ENCODE results near the gene DNMBP. TPM values are rescaled to one million over a fixed set of nuclear protein-coding genes. Genes with fewer than 3 reads are reported as not detected.
A peak's percentile ranks its signal among the peaks of the same experiment; 100 is the strongest.

Gene DNMBP, protein sequence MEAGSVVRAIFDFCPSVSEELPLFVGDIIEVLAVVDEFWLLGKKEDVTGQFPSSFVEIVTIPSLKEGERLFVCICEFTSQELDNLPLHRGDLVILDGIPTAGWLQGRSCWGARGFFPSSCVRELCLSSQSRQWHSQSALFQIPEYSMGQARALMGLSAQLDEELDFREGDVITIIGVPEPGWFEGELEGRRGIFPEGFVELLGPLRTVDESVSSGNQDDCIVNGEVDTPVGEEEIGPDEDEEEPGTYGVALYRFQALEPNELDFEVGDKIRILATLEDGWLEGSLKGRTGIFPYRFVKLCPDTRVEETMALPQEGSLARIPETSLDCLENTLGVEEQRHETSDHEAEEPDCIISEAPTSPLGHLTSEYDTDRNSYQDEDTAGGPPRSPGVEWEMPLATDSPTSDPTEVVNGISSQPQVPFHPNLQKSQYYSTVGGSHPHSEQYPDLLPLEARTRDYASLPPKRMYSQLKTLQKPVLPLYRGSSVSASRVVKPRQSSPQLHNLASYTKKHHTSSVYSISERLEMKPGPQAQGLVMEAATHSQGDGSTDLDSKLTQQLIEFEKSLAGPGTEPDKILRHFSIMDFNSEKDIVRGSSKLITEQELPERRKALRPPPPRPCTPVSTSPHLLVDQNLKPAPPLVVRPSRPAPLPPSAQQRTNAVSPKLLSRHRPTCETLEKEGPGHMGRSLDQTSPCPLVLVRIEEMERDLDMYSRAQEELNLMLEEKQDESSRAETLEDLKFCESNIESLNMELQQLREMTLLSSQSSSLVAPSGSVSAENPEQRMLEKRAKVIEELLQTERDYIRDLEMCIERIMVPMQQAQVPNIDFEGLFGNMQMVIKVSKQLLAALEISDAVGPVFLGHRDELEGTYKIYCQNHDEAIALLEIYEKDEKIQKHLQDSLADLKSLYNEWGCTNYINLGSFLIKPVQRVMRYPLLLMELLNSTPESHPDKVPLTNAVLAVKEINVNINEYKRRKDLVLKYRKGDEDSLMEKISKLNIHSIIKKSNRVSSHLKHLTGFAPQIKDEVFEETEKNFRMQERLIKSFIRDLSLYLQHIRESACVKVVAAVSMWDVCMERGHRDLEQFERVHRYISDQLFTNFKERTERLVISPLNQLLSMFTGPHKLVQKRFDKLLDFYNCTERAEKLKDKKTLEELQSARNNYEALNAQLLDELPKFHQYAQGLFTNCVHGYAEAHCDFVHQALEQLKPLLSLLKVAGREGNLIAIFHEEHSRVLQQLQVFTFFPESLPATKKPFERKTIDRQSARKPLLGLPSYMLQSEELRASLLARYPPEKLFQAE (N-terminal part only)
- total RNA-seq (1 to 10 TPM; 2.2 to 2.3 TPM), total RNA-seq (2.3 to 35.5 (median 10.8) reads per million in 172 experiments)
- 1.9 TPM for polyA plus RNA-seq (2013, experiment 1 of 2)
- 2.8 TPM for polyA plus RNA-seq (2013, experiment 2 of 2)

DNA sequence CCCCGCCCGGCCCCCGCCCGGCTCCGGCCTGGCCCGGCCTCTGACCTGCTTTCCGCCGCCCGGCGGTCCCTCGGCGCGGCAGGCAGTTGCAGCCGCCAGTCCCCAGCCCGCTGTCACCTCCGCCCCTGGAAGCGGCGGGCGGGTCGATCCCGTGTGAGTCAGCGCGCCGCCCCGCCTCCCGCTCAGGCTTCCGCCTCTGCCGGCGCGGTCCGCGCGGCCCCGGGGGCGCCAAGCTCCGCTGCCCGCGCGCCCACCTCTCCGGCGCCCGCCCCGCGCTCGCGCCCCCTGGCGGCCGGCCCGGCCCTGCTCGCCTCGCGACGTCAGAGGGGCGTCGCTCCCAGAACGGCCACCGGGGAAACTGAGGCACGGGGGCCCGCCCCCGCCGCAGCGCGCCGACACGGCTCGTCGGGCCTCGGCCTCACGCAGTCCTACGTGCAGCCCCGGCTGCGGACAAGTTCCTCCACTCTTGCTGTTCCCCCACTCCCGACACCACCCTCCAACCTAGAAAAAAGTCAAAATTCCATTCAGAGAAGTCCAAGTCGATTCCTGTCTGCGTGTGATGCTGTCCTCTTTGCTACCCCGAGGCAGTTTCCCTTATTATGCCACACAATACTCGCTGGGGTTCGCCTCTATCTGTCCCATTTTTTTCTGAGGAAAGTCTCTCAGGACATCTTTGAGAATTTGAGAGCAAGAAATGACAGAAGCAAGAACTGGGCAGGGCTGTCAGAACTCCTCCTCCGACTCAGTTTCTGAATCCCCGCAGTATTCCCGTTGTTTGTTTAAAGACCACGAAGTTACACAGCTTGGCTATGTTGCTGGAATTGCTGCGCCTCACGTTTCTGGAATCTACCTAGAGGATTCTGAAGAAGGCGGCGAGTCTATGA lies at the start of gene DNMBP:
Gene DNMBP, minus strand, starts transcription at position 155 of the 884 bp plus-strand sequence. CDS start 37,823 bp downstream, outside the sequence.
- H3K4me3 ChIP-seq (ENCODE audit: low read length), result peak within 1 kb of the TSS; percentile 87
- H3K36me3 Mint-ChIP-seq (ENCODE audit: low read depth), result no peaks in the 10 kb centered on the region
- H3K36me3 ChIP-seq (ENCODE audit: insufficient read depth, low read length), result no peaks in the 10 kb centered on the region
- H3K9me3 Mint-ChIP-seq, result no peaks in the 10 kb centered on the region
- ATAC-seq (ENCODE audit: poor library complexity), result peak; percentile 92
- ChIA-PET CTCF (interaction anchor here (0.6 to 2.4 kb wide), 20 partner anchors 10 to 277 kb away, joined by 3 to 16 read pairs (median 4); partner anchors contain the start of gene CUTC), POLR2A (interaction anchor here (0.7 to 2.2 kb wide), 3 partner anchors 164 to 394 kb away, joined by 4 to 10 read pairs (median 7); partner anchors contain the start of genes COX15 and CUTC)
- peak within 1 kb of the TSS; percentile 95 for H3K4me3 Mint-ChIP-seq
- H3K27ac ChIP-seq (ENCODE audit: low read depth in 1 of 2, low read length in 2 of 2), result peak within 1 kb of the TSS in 1 of 2 donors; percentile 23
- intact Hi-C loops (cut with DNase I, micrococcal nuclease), result loop anchor here in 1 of 2 experiments (5.0 to 10.0 kb wide), 4 partner anchors 172 to 585 kb away; partner anchors contain the start of genes BLOC1S2, COX15 and CUTC
- H3K27me3 ChIP-seq (ENCODE audit: control insufficient read depth in 1 of 2, insufficient read depth in 2 of 2, low read length in 2 of 2), result no peaks in the 10 kb centered on the region
- H3K4me1 ChIP-seq (ENCODE audit: insufficient read depth, low read length), result peaks cover 13% of the 10 kb centered on the region
- TF ChIP-seq, protein P1, sequence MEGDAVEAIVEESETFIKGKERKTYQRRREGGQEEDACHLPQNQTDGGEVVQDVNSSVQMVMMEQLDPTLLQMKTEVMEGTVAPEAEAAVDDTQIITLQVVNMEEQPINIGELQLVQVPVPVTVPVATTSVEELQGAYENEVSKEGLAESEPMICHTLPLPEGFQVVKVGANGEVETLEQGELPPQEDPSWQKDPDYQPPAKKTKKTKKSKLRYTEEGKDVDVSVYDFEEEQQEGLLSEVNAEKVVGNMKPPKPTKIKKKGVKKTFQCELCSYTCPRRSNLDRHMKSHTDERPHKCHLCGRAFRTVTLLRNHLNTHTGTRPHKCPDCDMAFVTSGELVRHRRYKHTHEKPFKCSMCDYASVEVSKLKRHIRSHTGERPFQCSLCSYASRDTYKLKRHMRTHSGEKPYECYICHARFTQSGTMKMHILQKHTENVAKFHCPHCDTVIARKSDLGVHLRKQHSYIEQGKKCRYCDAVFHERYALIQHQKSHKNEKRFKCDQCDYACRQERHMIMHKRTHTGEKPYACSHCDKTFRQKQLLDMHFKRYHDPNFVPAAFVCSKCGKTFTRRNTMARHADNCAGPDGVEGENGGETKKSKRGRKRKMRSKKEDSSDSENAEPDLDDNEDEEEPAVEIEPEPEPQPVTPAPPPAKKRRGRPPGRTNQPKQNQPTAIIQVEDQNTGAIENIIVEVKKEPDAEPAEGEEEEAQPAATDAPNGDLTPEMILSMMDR (IDR thresholded peaks at IDR 0.05), result peak; percentile 29
- peak; percentile 54 to 92 (median 78) for DNase-seq
- no peaks in the 10 kb centered on the region for H3K27me3 Mint-ChIP-seq
- H3K9me3 ChIP-seq (ENCODE audit: control insufficient read depth in 1 of 2, insufficient read depth in 1 of 2, low read length in 2 of 2), result no peaks in the 10 kb centered on the region
- H3K27ac Mint-ChIP-seq, result peak within 1 kb of the TSS; percentile 42
- H3K4me1 Mint-ChIP-seq (ENCODE audit: low read depth), result peaks cover 55% of the 10 kb centered on the region

DNA sequence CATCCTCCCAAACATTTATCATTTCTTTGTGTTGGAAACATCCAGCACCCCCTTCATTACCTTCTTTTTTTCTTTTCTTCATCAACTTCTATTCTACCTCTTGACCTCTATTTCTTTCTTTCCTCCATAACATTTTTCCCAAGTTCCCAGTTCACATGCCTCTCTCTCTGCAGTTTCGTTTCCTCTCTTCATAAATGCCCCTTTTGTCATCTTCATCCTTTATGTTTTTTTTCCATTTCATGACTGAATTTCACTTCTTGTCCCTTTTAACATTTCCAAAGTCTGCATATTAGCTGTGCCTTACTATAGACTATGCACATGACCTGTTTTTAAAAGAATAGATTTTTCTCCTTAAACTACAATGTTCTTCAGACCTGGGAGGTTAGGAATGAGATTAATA lies 48.2 kb upstream of the DNMBP start:
- CTCF ChIA-PET, result no interaction called here
- Histone ChIP-seq H3K4me3 (ENCODE audit: low read length) (no peak overlapping the region), H3K4me1 (ENCODE audit: insufficient read depth, low read length) (no peaks in the 10 kb centered on the region), H3K27me3 (ENCODE audit: control insufficient read depth in 1 of 2, insufficient read depth in 2 of 2, low read length in 2 of 2) (peaks cover 0 to 7% of the 10 kb centered on the region in 2 experiments), H3K27ac (ENCODE audit: low read depth in 1 of 2, low read length in 2 of 2) (no peak overlapping the region), H3K9me3 (ENCODE audit: control insufficient read depth in 1 of 2, insufficient read depth in 1 of 2, low read length in 2 of 2) (peaks cover 0 to 3% of the 10 kb centered on the region in 2 experiments), H3K36me3 (ENCODE audit: insufficient read depth, low read length) (no peaks in the 10 kb centered on the region)
- H3K4me3 Mint-ChIP-seq, result no peak overlapping the region
- TF ChIP-seq, protein P1 (IDR thresholded peaks at IDR 0.05), result no peak
- H3K27me3 Mint-ChIP-seq, result peaks cover 28% of the 10 kb centered on the region
- ATAC-seq (ENCODE audit: poor library complexity), result no peak
- H3K9me3 Mint-ChIP-seq, result no peaks in the 10 kb centered on the region
- no peaks in the 10 kb centered on the region for H3K36me3 Mint-ChIP-seq (ENCODE audit: low read depth)
- DNase-seq, result no peak
- no peak overlapping the region for H3K27ac Mint-ChIP-seq
- intact Hi-C loops (cut with DNase I, micrococcal nuclease), result no loop called here
- POLR2A ChIA-PET, result no interaction called here
- no peaks in the 10 kb centered on the region for H3K4me1 Mint-ChIP-seq (ENCODE audit: low read depth)
